ENCODE results near the gene CFAP61. TPM values are rescaled to one million over a fixed set of nuclear protein-coding genes. Genes with fewer than 3 reads are reported as not detected.
A peak's percentile ranks its signal among the peaks of the same experiment; 100 is the strongest.
"Not testable (repeated sequence)": the region's sequence is repeated elsewhere in the genome, so short reads cannot be mapped to it uniquely, and the experiment has no call there.

Gene CFAP61
- total RNA-seq, 2 donors from 2014 or later, result 0.67 TPM; not detected in 1

- no peak for ATAC-seq
These were observed 268.8 kb downstream of the CFAP61 start for GRCh38 chr20:20321134-20321533.

GRCh38 chr20:20321917-20322316, 269.6 kb downstream of the CFAP61 start:
- ATAC-seq (no peak), DNase-seq (no peak)
- intact Hi-C loops (cut with DNase I, micrococcal nuclease), result no loop called here

More at GRCh38 chr20:20321134-20321533, 268.8 kb downstream of the CFAP61 start:
- DNase-seq, result no peak
- intact Hi-C loops (cut with DNase I, micrococcal nuclease), result no loop called here

GRCh38 chr20:20322912-20323311, 270.6 kb downstream of the CFAP61 start:
- intact Hi-C loops (cut with DNase I, micrococcal nuclease), result no loop called here
- ATAC-seq (no peak), DNase-seq (no peak)

GRCh38 chr20:20327746-20328145, 275.4 kb downstream of the CFAP61 start:
- no peak for ATAC-seq
- DNase-seq, result no peak
- intact Hi-C loops (cut with DNase I, micrococcal nuclease), result no loop called here

- ATAC-seq (no peak), DNase-seq (no peak)
- intact Hi-C loops (cut with DNase I, micrococcal nuclease), result no loop called here
These were observed 277.2 kb downstream of the CFAP61 start for GRCh38 chr20:20329564-20329963.

- DNase-seq, result no peak
- no peak for ATAC-seq
- intact Hi-C loops (cut with DNase I, micrococcal nuclease), result no loop called here
These were observed 278.8 kb downstream of the CFAP61 start for GRCh38 chr20:20331156-20331555.

GRCh38 chr20:20331817-20332216, 279.5 kb downstream of the CFAP61 start:
- ATAC-seq (no peak), DNase-seq (no peak)
- intact Hi-C loops (cut with DNase I, micrococcal nuclease), result no loop called here

GRCh38 chr20:20333866-20334265, 281.5 kb downstream of the CFAP61 start:
- intact Hi-C loops (cut with DNase I, micrococcal nuclease), result no loop called here
- DNase-seq (no peak), ATAC-seq (no peak)

GRCh38 chr20:20334489-20334888, 282.2 kb downstream of the CFAP61 start:
- DNase-seq (no peak), ATAC-seq (no peak)
- intact Hi-C loops (cut with DNase I, micrococcal nuclease), result no loop called here

GRCh38 chr20:20338133-20338730, 285.9 kb downstream of the CFAP61 start:
- intact Hi-C loops (cut with DNase I, micrococcal nuclease), result no loop called here
- DNase-seq (no peak), ATAC-seq (no peak)

GRCh38 chr20:20340443-20340842, 288.1 kb downstream of the CFAP61 start:
- ATAC-seq, result no peak
- intact Hi-C loops (cut with DNase I, micrococcal nuclease), result no loop called here
- DNase-seq, result no peak

- ATAC-seq (no peak), DNase-seq (no peak)
- intact Hi-C loops (cut with DNase I, micrococcal nuclease), result no loop called here
These were observed 289.0 kb downstream of the CFAP61 start for GRCh38 chr20:20341371-20341770.

GRCh38 chr20:20342066-20342465, 289.7 kb downstream of the CFAP61 start:
- intact Hi-C loops (cut with DNase I, micrococcal nuclease), result no loop called here
- DNase-seq (no peak), ATAC-seq (no peak)

- DNase-seq, result no peak
- intact Hi-C loops (cut with DNase I, micrococcal nuclease), result no loop called here
- no peak for ATAC-seq
These were observed 291.6 kb downstream of the CFAP61 start for GRCh38 chr20:20343932-20344331.

- DNase-seq, result no peak
- ATAC-seq, result no peak
- intact Hi-C loops (cut with DNase I, micrococcal nuclease), result no loop called here
These were observed 292.1 kb downstream of the CFAP61 start for GRCh38 chr20:20344476-20344875.

GRCh38 chr20:20353576-20353975, 301.2 kb downstream of the CFAP61 start:
- ATAC-seq, result no peak
- intact Hi-C loops (cut with DNase I, micrococcal nuclease), result no loop called here
- DNase-seq, result no peak

GRCh38 chr20:20355503-20355902, 303.2 kb downstream of the CFAP61 start:
- ATAC-seq; intact Hi-C loops (cut with DNase I, micrococcal nuclease); DNase-seq: not testable (repeated sequence)

GRCh38 chr20:20358801-20359200, 306.5 kb downstream of the CFAP61 start:
- intact Hi-C loops (cut with DNase I, micrococcal nuclease), result no loop called here
- DNase-seq (no peak), ATAC-seq (no peak)

GRCh38 chr20:20359628-20360027, 307.3 kb downstream of the CFAP61 start:
- ATAC-seq (no peak), DNase-seq (no peak)
- intact Hi-C loops (cut with DNase I, micrococcal nuclease), result no loop called here

- intact Hi-C loops (cut with DNase I, micrococcal nuclease), result no loop called here
- ATAC-seq (peak; percentile 96), DNase-seq (peak; percentile 50 to 57)
These were observed 308.1 kb downstream of the CFAP61 start for GRCh38 chr20:20360464-20360863.

GRCh38 chr20:20362774-20363433, 310.6 kb downstream of the CFAP61 start:
- ATAC-seq, result no peak
- intact Hi-C loops (cut with DNase I, micrococcal nuclease), result no loop called here
- peak in 1 of 2 donors; percentile 13 for DNase-seq

All from left colon (tissue), 2 donors.